Measurements from ENCODE around the gene NTRK3.

GRCh38 chr15:87848012-87848411 is 408.5 kb downstream of the NTRK3 start:
- TF ChIP-seq EZH2 (IDR thresholded peaks at IDR 0.05; ENCODE audit: low read depth) (no peak), CTCF (conservative IDR thresholded peaks at IDR 0.05) (no peak)

All from PC-9 (cell line).